Lower lobe of right lung (tissue), 2 donors: ENCODE measurements around the gene C12orf42. TPM values are rescaled to one million over a fixed set of nuclear protein-coding genes. Genes with fewer than 3 reads are reported as not detected.

Experiments used
- ATAC-seq, 2 donors: fragments of 200-7000 bp; cut with Tn5 transposase; one replicate each; pipeline ENCODE4 v1.9.1; 2020 to 2022; ENCODE audit warnings: mild to moderate bottlenecking in 2 of 2, moderate library complexity in 2 of 2
- DNase-seq: peaks from one replicate; pipeline ENCODE4 v3.0.0-alpha.2; 2020
- H3K27ac ChIP-seq: fragments of 200-600 bp; one replicate; pipeline ENCODE4 v1.8.0; 2022
- H3K27me3 ChIP-seq: fragments of 200-600 bp; one replicate; pipeline ENCODE4 v1.8.0; 2022; ENCODE audit warnings: low read depth
- H3K36me3 ChIP-seq: fragments of 200-600 bp; one replicate; pipeline ENCODE4 v1.8.0; 2022; ENCODE audit warnings: mild to moderate bottlenecking
- H3K4me1 ChIP-seq: fragments of 200-600 bp; one replicate; pipeline ENCODE4 v1.8.0; 2022
- H3K4me3 ChIP-seq: fragments of 200-600 bp; one replicate; pipeline ENCODE4 v1.8.0; 2022; ENCODE audit warnings: mild to moderate bottlenecking
- H3K9me3 ChIP-seq: fragments of 200-600 bp; one replicate; pipeline ENCODE4 v1.8.0; 2022
- intact Hi-C: fragments of 100-400 bp; cut with DNase I; formaldehyde crosslinking; loops from one replicate; pipeline ENCODE4 v1.11.0; 2022
- total RNA-seq: library from RNA; stranded (reverse); fragmentation: NEBNext Ultra II Directional; extraction: Animal tissue kit (Norgen Biotek cat#: 25700); gene quantifications from one replicate; pipeline ENCODE4 v1.2.1, GENCODE V29; 2021
- TF ChIP-seq, protein P1 (sequence below): fragments of 200-600 bp; IDR thresholded peaks from one replicate; pipeline ENCODE4 v1.8.0; 2022; ENCODE audit warnings: antibody characterized with exemption, mild to moderate bottlenecking
- donor health status: DM: no; HTN: yes; CAD: no; lungs with severe emphysema.

Gene C12orf42
- total RNA-seq, 1 donor from 2014 or later, result not detected

DNA sequence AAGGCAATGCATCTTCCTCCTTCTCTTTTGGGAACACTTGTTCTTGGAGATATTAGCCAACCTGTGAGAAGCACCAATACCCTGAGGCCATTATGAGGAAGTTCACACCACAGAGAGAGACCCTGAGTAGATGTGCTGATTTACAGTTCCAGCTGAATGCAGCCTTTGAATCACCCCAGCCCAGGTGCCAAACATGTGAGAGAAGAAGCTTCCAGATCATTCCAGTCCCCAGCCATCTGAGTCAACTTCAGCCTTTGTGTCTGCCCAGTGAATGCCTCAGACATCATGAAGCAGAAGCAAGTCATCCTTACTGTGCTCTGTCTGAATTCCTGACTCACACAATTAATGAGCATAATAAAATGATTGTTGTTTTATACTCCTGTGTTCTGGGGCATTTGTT is 25.1 kb downstream of the C12orf42 start:
- no peak overlapping the region for H3K4me3 ChIP-seq
- H3K27ac ChIP-seq, result no peak overlapping the region
- H3K9me3 ChIP-seq, result no peaks in the 10 kb centered on the region
- ATAC-seq (no peak), DNase-seq (no peak)
- H3K36me3 ChIP-seq, result no peaks in the 10 kb centered on the region
- H3K4me1 ChIP-seq, result no peaks in the 10 kb centered on the region
- intact Hi-C loops, result no loop called here
- no peaks in the 10 kb centered on the region for H3K27me3 ChIP-seq
- TF ChIP-seq, protein P1, sequence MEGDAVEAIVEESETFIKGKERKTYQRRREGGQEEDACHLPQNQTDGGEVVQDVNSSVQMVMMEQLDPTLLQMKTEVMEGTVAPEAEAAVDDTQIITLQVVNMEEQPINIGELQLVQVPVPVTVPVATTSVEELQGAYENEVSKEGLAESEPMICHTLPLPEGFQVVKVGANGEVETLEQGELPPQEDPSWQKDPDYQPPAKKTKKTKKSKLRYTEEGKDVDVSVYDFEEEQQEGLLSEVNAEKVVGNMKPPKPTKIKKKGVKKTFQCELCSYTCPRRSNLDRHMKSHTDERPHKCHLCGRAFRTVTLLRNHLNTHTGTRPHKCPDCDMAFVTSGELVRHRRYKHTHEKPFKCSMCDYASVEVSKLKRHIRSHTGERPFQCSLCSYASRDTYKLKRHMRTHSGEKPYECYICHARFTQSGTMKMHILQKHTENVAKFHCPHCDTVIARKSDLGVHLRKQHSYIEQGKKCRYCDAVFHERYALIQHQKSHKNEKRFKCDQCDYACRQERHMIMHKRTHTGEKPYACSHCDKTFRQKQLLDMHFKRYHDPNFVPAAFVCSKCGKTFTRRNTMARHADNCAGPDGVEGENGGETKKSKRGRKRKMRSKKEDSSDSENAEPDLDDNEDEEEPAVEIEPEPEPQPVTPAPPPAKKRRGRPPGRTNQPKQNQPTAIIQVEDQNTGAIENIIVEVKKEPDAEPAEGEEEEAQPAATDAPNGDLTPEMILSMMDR, result no peak

DNA sequence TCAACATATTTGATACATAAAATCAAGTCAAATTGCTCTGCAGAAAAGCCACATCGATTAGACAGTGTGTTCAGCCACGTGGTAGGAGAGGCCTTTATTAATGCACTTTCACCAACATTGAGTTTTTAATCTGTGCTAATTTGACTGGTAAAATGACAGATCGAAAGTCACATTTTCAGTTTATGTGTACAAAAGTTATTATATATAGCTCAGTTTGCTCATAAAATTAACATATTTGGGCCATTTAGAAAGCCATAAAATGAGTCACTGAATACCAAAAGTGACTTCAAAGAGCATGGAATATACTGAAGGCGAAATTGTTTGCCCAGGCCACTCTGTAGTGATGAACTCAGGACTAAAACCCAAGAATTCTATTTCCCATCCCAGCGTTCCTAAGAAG is 26.0 kb downstream of the C12orf42 start:
- H3K4me1 ChIP-seq, result no peaks in the 10 kb centered on the region
- H3K27ac ChIP-seq, result no peak overlapping the region
- intact Hi-C loops, result no loop called here
- DNase-seq (no peak), ATAC-seq (no peak)
- no peaks in the 10 kb centered on the region for H3K9me3 ChIP-seq
- no peak overlapping the region for H3K4me3 ChIP-seq
- no peaks in the 10 kb centered on the region for H3K27me3 ChIP-seq
- H3K36me3 ChIP-seq, result no peaks in the 10 kb centered on the region
- TF ChIP-seq, protein P1, result no peak

DNA sequence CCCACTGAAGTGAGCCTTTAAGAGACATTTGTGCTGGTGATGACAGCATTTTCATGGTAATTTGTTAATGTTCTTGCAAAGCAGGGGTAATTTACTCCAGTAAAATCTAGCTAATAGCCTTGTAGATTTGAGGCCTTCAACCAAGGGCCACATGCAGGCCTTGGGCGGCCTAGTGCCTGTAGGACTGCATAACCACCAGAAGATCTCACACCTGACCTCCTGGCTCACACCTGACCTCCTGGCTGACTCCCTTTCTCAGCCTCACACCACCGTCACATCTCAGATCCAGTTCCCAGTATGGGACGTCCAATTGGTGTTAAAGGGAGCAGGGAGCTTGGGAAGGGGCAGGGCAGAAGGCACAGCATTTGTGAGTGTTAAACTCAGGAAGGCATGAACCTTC is 26.9 kb downstream of the C12orf42 start:
- TF ChIP-seq, protein P1, result no peak
- Histone ChIP-seq H3K27me3 (no peaks in the 10 kb centered on the region), H3K9me3 (no peaks in the 10 kb centered on the region), H3K27ac (no peak overlapping the region), H3K4me1 (no peaks in the 10 kb centered on the region), H3K36me3 (no peaks in the 10 kb centered on the region), H3K4me3 (no peak overlapping the region)
- intact Hi-C loops, result no loop called here
- DNase-seq (no peak), ATAC-seq (no peak)

DNA sequence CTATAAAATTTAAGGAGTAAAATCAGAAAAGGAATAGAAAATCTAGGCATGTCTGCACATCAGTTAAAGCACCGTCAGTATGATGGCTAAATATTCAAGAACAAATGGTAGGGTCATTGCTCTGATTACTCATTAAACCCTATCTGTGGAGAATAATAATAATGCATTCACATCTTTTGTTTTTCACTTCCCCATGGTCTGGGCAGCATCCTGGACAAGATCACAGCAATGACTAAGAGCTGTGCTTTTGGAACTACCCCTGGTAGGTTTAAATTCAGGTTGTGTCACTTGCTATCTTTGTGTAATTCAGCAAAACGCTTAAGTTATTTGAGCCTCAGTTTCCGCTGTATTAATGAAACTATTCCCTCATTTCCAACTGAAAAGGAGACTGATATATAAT is 33.1 kb downstream of the C12orf42 start:
- Histone ChIP-seq H3K9me3 (no peaks in the 10 kb centered on the region), H3K4me3 (no peak overlapping the region), H3K27me3 (no peaks in the 10 kb centered on the region), H3K4me1 (no peaks in the 10 kb centered on the region), H3K36me3 (no peaks in the 10 kb centered on the region), H3K27ac (no peak overlapping the region)
- ATAC-seq (no peak), DNase-seq (no peak)
- intact Hi-C loops, result no loop called here
- TF ChIP-seq, protein P1, result no peak

DNA sequence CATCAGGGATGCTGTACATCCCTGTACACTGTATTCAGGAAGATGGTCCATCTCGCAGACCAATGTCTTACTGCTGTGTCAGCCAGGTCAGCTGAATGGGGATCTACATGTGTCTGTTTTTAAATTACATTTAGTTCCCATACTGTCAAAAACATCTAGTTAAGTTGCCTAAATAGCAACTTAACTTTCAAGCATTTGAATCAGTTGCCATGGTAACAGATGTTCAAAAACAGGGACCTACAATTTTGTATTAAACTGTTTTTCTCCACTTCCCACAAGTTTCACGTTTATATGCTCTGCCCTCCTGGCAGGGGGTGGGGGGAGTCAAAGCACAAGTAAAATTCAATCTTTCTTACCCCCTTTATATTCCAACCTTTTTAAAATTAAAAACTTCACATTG is 38.3 kb downstream of the C12orf42 start:
- no peaks in the 10 kb centered on the region for H3K4me1 ChIP-seq
- TF ChIP-seq, protein P1, result no peak
- H3K36me3 ChIP-seq, result no peaks in the 10 kb centered on the region
- no peak overlapping the region for H3K27ac ChIP-seq
- no peak for ATAC-seq
- H3K4me3 ChIP-seq, result no peak overlapping the region
- no peaks in the 10 kb centered on the region for H3K27me3 ChIP-seq
- H3K9me3 ChIP-seq, result no peaks in the 10 kb centered on the region
- no peak for DNase-seq
- intact Hi-C loops, result no loop called here

DNA sequence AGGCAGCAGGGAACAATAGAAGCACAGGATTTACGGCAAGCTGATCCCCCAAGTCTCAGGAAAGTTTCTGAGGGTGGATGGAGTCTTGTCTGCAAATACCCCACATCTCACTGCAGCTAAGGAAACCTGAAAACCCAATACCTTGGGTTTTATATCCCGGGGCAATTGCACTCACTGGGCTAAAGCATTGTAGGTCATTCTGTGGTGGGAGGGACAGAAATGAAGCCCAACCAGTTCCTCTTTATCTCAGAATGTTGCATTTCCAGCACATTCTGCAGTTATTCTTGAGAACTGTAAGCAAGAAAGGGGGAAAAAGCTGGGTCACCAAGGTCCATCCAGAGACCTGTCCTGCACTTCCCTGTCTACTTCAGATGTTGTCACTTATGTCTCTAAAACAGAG is 39.8 kb downstream of the C12orf42 start:
- no peak for ATAC-seq
- Histone ChIP-seq H3K4me1 (no peaks in the 10 kb centered on the region), H3K27me3 (no peaks in the 10 kb centered on the region), H3K27ac (no peak overlapping the region), H3K4me3 (no peak overlapping the region), H3K9me3 (no peaks in the 10 kb centered on the region), H3K36me3 (no peaks in the 10 kb centered on the region)
- intact Hi-C loops, result no loop called here
- TF ChIP-seq, protein P1, result no peak
- no peak for DNase-seq
